Thoracic aorta endothelial cell (primary cell): ENCODE data around the gene OR4X2. TPM values are rescaled to one million over a fixed set of nuclear protein-coding genes. Genes with fewer than 3 reads are reported as not detected.

Experiments
- total RNA-seq: library from RNA; depleted of rRNA; stranded (reverse); fragments of >200 nt; gene quantifications from 2 replicates; pipeline ENCODE4 v1.2.3, GENCODE V29; 2012

OR4X2 gene
- not detected in 2 replicates for total RNA-seq

GRCh38 chr11:48244804-48245203 is at the start of gene OR4X2:
Gene OR4X2, plus strand, starts transcription at chr11:48245104. Its CDS starts 0 bp downstream, at chr11:48245104.

GRCh38 chr11:48216510-48216909 is 28.4 kb upstream of the OR4X2 start, which contains the start of gene OR4B1:
Gene OR4B1, plus strand, starts transcription at chr11:48216810. Its CDS starts 0 bp downstream, at chr11:48216810.

GRCh38 chr11:48263423-48263911 is 18.6 kb downstream of the OR4X2 start, which contains the start of gene OR4X1:
Gene OR4X1, plus strand, starts transcription at chr11:48263861. Its CDS starts 0 bp downstream, at chr11:48263861.

Other genes with a start within 250 kb of the OR4X2 start
- not detected in 2 replicates for gene OR4B1, start 28.3 kb upstream of the OR4X2 start, total RNA-seq
- not detected in 2 replicates for gene OR4X1, start 18.8 kb downstream of the OR4X2 start, total RNA-seq
- not detected in 2 replicates for gene OR4S1, start 61.1 kb downstream of the OR4X2 start, total RNA-seq
- gene OR4C3, start 79.8 kb downstream of the OR4X2 start, total RNA-seq, result not detected in 2 replicates
- not detected in 2 replicates for gene OR4C5, start 121.4 kb downstream of the OR4X2 start, total RNA-seq
- not detected in 2 replicates for gene OR4A47, start 243.7 kb downstream of the OR4X2 start, total RNA-seq